Keratinocyte (primary cell): ENCODE results near the gene OR1S1.

Source experiments
- EZH2 ChIP-seq: IDR thresholded peaks from one replicate; pipeline ENCODE4 v1.6.1; 2012; ENCODE audit warnings: inconsistent platforms, mild to moderate bottlenecking, low read length, moderate library complexity
- TF ChIP-seq, protein P1 (sequence below), 3 experiments: IDR thresholded peaks in 1 of 3; conservative IDR thresholded peaks in 1 of 3; optimal IDR thresholded peaks in 1 of 3; 2 replicates in 2 of 3; 3 replicates in 1 of 3; pipeline versions ENCODE3 to v1.5.1; 2011; ENCODE audit warnings: low read length in 3 of 3, mild to moderate bottlenecking in 3 of 3, moderate library complexity in 2 of 3, control low read depth in 1 of 3, inconsistent platforms in 1 of 3; ENCODE audit not compliant: insufficient read depth in 2 of 3; ENCODE audit errors: extremely low read depth in 1 of 3

DNA sequence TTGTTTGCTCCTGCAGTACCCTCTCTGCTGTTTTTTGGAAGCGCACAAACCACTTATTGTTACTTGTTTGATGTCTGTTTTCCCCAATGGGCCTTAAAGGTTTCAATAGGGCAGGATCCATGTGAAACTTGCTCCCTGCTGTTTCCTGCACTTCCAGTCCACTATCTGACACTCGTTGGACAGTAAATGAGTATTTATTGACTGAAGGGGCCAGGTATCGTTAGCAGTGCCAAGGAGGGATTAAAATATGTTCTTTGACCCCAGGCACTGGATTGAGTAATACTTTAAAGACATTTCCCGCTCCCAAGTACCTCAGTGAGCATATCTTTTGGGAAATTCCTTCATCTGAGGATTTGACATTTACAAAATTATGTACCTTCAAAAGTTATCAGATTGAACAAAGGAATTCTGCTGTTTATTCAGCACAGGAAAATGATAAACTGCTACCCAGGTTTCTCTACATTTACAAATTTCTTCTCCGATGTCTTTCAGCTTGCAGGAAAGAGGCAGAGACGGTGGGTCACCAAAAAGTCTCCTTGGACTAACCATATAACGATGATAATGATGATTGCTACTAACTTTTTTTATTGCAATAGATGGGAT, 46.9 kb upstream of the OR1S1 start:
- TF ChIP-seq, protein P1, sequence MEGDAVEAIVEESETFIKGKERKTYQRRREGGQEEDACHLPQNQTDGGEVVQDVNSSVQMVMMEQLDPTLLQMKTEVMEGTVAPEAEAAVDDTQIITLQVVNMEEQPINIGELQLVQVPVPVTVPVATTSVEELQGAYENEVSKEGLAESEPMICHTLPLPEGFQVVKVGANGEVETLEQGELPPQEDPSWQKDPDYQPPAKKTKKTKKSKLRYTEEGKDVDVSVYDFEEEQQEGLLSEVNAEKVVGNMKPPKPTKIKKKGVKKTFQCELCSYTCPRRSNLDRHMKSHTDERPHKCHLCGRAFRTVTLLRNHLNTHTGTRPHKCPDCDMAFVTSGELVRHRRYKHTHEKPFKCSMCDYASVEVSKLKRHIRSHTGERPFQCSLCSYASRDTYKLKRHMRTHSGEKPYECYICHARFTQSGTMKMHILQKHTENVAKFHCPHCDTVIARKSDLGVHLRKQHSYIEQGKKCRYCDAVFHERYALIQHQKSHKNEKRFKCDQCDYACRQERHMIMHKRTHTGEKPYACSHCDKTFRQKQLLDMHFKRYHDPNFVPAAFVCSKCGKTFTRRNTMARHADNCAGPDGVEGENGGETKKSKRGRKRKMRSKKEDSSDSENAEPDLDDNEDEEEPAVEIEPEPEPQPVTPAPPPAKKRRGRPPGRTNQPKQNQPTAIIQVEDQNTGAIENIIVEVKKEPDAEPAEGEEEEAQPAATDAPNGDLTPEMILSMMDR (optimal IDR thresholded peaks at IDR 0.05 in 1 of 3, IDR thresholded peaks at IDR 0.05 in 1 of 3, conservative IDR thresholded peaks at IDR 0.05 in 1 of 3; ENCODE audit: extremely low read depth in 1 of 3, insufficient read depth in 2 of 3, low read length in 3 of 3): no peak
- TF ChIP-seq EZH2: no peak
